Myocyte (in vitro differentiated cells): Measurements from ENCODE around the gene COBLL1. TPM values are rescaled to one million over a fixed set of nuclear protein-coding genes. Genes with fewer than 3 reads are reported as not detected.
A peak's percentile ranks its signal among the peaks of the same experiment; 100 is the strongest.
"Not testable (repeated sequence)": the region's sequence is repeated elsewhere in the genome, so short reads cannot be mapped to it uniquely, and the experiment has no call there.

ENCODE experiments used
- DNase-seq: peaks from one replicate; pipeline ENCODE4 v3.0.0-alpha.2; 2012; ENCODE audit warnings: low read depth
- total RNA-seq: library from RNA; depleted of rRNA; stranded (reverse); fragments of >200 nt; gene quantifications from 2 replicates; pipeline ENCODE4 v1.2.3, GENCODE V29; 2014

The COBLL1 gene
- total RNA-seq, 1 donor from 2014 or later = 5.6 TPM

- DNase-seq = no peak
Observed at GRCh38 chr2:164789968-164790367, 51.7 kb downstream of the COBLL1 start.

DNA sequence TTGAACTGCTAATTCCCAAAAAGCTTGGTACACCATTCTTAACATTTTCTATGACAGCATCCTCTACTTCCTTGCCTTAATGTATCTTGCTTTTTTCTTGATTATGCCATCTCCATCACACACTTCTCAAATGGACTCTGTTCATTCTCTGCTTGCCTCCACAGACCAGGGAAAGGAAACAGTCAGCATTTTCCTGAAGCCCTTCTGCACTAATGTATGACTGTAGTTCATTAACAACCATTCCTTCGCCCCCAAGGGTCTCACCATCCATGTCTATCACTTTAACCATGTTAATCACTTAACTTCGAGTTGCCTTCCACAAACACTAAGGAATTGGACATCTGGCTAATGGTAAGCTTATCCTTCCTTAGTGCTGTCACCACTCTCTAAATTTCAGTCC lies 54.8 kb downstream of the COBLL1 start:
- DNase-seq = no peak

GRCh38 chr2:164785457-164785856 lies 56.2 kb downstream of the COBLL1 start:
- peak; percentile 19 for DNase-seq

DNA sequence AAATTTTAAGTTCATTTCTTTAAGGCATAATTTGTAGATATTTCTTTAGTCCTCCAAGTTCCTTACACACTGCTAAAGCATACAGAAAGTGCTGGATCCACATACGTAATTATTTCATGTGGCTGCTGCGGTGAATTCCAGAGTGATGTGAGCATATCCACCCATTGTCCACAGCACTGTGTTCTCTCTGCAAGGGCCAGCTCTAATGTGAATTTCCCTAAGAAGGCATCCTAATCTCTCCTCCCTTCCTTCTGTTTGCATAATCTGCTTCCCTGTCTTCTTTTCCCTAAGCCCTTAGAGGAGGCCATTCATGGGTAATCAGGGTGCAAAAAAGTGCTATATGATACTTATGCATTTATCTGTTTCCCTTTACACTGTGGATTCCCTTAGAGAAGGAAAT lies 57.2 kb downstream of the COBLL1 start:
- DNase-seq = no peak

GRCh38 chr2:164782323-164782722 lies 59.3 kb downstream of the COBLL1 start:
- DNase-seq = no peak

GRCh38 chr2:164781394-164781793 lies 60.2 kb downstream of the COBLL1 start:
- no peak for DNase-seq

GRCh38 chr2:164780611-164781178 lies 60.9 kb downstream of the COBLL1 start:
- no peak for DNase-seq

DNA sequence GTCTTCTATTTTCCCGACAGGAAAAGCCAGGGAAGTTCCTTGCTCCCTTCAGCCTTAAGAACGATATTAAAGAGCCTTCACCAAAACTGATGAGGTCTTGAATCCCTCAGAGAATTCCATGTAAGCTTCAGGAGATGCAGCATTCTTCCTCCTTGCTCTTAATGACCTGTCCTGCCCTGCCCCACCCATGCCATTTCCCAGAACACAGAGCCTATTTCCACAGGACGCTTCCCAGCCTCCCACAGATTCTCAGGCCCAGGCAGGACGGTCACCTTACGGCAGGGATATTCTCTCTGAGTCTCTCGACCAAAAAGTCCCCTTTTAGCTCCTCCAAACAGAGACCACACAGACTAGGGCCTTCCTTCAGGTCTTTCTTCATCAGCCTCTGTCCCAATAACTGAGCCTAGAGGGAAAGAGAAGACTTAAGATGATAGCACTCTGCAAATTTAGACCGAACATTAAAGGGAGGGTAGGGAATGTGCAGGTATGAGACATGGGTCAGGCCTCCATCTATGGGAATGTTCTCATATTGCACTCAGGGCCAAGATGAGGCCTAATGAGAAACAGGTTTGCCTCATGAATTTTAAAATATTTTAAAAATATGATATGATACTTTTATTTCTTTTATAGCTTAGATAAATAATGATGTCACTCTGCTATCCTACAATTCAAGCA lies 62.1 kb downstream of the COBLL1 start:
- DNase-seq = no peak

DNA sequence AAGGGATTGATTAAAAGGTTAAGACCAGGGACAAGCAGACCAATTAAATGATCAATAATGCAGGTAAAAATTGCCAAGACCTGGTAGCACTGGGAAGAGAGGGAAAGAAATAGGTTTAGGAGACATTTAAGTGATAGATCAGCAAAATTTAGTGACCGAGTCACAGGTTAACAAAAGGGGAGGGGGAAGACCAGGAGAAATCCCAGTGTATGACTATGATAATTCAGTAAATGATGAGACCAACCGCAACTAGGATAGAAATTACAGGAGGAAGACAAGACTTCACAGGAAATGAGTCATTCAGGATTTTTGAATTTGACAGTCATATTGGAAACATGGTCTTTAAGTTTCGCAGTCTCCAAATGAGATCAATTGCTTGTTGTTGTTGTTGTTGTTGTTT lies 62.9 kb downstream of the COBLL1 start:
- no peak for DNase-seq

- DNase-seq = no peak
Observed at GRCh38 chr2:164777847-164778461, 63.7 kb downstream of the COBLL1 start.

GRCh38 chr2:164773635-164774034 lies 68.0 kb downstream of the COBLL1 start:
- no peak for DNase-seq

DNA sequence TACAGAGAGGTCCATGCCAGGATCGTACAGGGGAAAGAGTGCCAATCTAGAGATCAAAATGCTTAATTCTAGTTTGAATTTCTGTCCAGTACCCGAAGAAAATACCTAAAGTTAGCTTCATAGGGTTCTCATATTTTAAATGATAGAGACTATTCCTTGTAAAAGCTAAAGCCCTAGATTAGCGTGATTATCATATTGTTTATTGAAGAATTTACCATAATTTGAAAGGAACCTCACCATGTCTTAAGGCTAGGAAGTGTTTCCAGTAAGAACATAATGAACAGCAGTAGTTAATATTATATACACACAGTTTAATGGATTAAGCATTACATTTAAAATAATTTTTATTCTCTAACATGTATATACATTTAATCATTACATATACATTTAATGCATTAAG lies 68.5 kb downstream of the COBLL1 start:
- DNase-seq = no peak

GRCh38 chr2:164771897-164772296 lies 69.7 kb downstream of the COBLL1 start:
- DNase-seq = peak; percentile 35

DNA sequence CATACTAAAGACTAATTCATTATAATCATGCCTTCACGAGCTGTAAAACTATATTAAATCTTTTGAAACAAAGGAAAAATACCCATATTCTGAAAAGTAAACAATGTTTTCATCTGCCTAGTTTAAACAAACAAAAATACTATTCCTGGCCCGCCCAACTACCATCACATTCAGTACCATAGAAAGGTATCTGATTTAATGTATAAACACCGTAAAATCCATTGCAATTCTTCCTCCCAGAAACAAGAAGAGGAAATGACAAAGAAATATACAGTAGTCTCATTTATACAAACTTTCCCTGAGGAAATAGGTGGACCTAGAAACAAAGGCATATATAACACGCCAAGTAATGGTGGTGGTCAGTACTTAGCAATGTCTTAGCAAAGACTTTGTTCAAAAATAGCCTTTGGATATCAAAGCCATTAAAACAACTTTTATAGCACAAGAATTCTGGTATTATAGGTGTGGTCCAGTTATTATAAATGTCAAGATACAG lies 71.2 kb downstream of the COBLL1 start:
- no peak for DNase-seq

DNA sequence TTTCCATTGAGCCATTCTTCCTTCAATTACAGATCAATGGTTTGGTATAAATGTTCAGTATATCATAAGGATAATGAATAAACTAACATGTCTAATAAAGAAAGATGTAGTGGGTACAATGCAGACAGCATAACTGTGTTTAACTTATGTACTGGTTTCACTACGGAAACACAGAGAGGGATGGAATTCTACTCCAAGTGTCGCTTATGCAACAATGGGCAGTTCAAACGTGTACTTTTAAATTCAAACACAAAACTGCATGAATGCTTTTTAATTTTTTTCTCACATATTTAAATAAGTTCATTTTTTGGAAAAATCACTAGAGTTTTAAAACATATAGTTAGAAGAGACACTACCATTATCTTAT lies 74.7 kb downstream of the COBLL1 start:
- DNase-seq = no peak

DNA sequence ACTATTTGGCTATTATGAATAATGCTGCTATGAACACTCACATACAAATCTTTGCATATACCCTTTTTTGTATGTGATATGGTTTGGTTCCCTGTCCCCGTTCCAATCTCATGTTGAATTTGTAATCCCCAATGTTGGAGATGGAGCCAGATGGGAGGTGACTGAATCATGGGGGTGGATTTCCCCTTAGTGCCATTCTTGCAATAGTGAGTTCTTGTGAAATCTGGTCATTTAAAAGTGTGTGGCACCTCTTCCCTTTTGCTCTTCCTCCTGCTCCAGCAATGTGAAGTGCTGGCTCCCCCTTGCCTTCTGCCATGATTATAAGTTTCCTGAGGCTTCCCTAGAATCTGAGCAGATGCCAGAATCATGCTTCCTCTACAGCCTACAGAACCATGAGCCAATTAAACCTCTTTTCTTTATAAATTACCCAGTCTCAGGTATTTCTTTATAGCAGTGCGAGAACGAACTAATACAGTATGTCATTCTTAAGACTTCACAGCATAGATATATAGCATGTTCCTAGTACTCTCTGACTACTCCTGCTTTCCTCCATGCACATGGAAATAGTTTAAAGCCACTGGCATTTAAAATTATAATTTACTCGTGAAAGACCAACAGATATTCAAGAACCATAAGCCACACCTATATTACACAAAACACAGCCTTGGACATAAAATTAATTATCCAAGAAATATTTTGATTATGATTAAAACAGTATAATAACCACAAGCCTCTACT lies 75.2 kb downstream of the COBLL1 start:
- DNase-seq = no peak

- DNase-seq = no peak
Observed at GRCh38 chr2:164764996-164765395, 76.6 kb downstream of the COBLL1 start.

GRCh38 chr2:164764474-164764873 lies 77.1 kb downstream of the COBLL1 start:
- DNase-seq = no peak

GRCh38 chr2:164763431-164763830 lies 78.2 kb downstream of the COBLL1 start:
- DNase-seq = no peak

DNA sequence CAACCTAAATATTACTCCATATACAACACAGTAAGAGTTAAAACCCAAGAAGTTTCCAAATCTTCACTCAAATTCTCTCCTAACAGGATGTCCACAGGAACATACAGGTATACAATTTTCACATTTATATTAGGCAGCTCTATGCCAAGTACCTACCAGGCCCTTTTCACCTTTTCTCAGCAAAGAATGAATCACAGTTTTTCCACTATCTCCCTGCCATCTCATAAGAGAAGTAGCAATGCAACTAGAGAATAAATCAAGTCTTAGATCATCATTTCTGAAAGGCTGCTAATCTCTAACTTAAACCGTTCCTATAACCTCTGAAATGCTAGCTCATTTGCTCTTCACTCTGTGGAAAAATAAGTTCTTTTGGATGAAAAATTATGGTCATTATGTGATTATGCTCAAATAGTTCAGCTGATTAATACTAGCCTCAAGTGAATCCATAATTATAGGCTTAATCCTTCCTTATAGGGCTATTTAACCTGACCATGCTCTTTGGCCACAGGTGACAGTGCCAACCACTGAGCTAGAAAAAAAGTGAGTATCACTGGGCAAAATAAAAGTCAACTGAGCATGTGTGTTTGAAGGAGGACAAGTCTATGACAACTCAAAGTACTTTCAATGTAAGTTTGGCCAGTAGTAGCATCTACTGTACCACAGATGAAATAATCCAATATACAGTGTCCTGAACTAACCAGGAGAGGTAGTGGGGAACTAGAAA lies 79.7 kb downstream of the COBLL1 start:
- DNase-seq = no peak

GRCh38 chr2:164761201-164761600 lies 80.4 kb downstream of the COBLL1 start:
- DNase-seq = not testable (repeated sequence)
